IMR-90 (cell line): Measurements from ENCODE around the gene DYNC2H1. TPM values are rescaled to one million over a fixed set of nuclear protein-coding genes. Genes with fewer than 3 reads are reported as not detected.

Experiments used
- ATAC-seq: fragments of 200-7000 bp; cut with Tn5 transposase; 2 replicates; pipeline ENCODE4 v1.9.1; 2020; ENCODE audit warnings: low read depth, mild to moderate bottlenecking, moderate library complexity
- BruUV-seq: library from RNA; stranded (reverse); fragments of 400-500 nt; replicated peaks from 2 replicates; lab custom pipeline; 2021; lab: Mats Ljungman, UMichigan
- CTCF ChIA-PET: fragments of 300-600 bp; formaldehyde crosslinking; extraction: SDS; loops from one replicate; lab custom pipeline; 2021; ENCODE audit warnings: antibody characterized with exemption; lab: Yijun Ruan, JAX
- POLR2A ChIA-PET: fragments of 300-600 bp; sonication (Branson Sonifier 250); formaldehyde crosslinking; loops from one replicate; lab custom pipeline; 2022; ENCODE audit warnings: antibody characterized with exemption; ENCODE audit not compliant: unreplicated experiment; lab: Charles Lee
- DNase-seq: peaks from one replicate; pipeline ENCODE4 v3.0.0; 2013
- H2AFZ ChIP-seq: replicated peaks from 2 replicates; pipeline ENCODE3; 2013; ENCODE audit warnings: low read length, mild to moderate bottlenecking; ENCODE audit not compliant: poor library complexity
- H2AK5ac ChIP-seq: 2 replicates; pipeline ENCODE4 v1.6.1; 2013; ENCODE audit warnings: low read depth, low read length, inconsistent platforms
- H2AK9ac ChIP-seq: replicated peaks from 2 replicates; pipeline ENCODE3; 2013; ENCODE audit warnings: mild to moderate bottlenecking, low read depth, low read length, moderate library complexity; ENCODE audit not compliant: poor library complexity
- H2BK120ac ChIP-seq: 2 replicates; pipeline ENCODE4 v1.6.1; 2013; ENCODE audit warnings: low read depth, low read length, inconsistent platforms
- H2BK15ac ChIP-seq: 3 replicates; pipeline ENCODE4 v1.6.1; 2013; ENCODE audit warnings: low read depth, low read length, inconsistent platforms
- H2BK20ac ChIP-seq: 2 replicates; pipeline ENCODE4 v1.6.1; 2013; ENCODE audit warnings: low read depth, mild to moderate bottlenecking, inconsistent platforms, low read length, moderate library complexity
- H2BK5ac ChIP-seq: 2 replicates; pipeline ENCODE4 v1.6.1; 2013; ENCODE audit warnings: mild to moderate bottlenecking, low read depth, low read length, inconsistent platforms; ENCODE audit not compliant: poor library complexity, severe bottlenecking
- H3K14ac ChIP-seq: replicated peaks from 2 replicates; pipeline ENCODE4 v1.6.1; 2013; ENCODE audit warnings: low read depth, low read length, inconsistent platforms
- H3K18ac ChIP-seq: 2 replicates; pipeline ENCODE4 v1.6.1; 2013; ENCODE audit warnings: low read depth, low read length, control low read depth
- H3K23ac ChIP-seq: 2 replicates; pipeline ENCODE4 v1.6.1; 2013; ENCODE audit warnings: low read depth, low read length, inconsistent platforms
- H3K27ac ChIP-seq: 2 replicates; pipeline ENCODE4 v1.5.1; 2013; ENCODE audit warnings: mild to moderate bottlenecking, control low read depth, low read length; ENCODE audit not compliant: insufficient read depth
- H3K27me3 ChIP-seq: 2 replicates; pipeline ENCODE4 v1.6.1; 2013; ENCODE audit warnings: low read length; ENCODE audit not compliant: control insufficient read depth, insufficient read depth
- H3K36me3 ChIP-seq: 2 replicates; pipeline ENCODE4 v1.6.1; 2013; ENCODE audit warnings: low read length, mixed read lengths; ENCODE audit not compliant: control insufficient read depth, insufficient read depth
- H3K4ac ChIP-seq: 2 replicates; pipeline ENCODE4 v1.6.1; 2013; ENCODE audit warnings: low read depth, low read length, inconsistent platforms
- H3K4me1 ChIP-seq: 2 replicates; pipeline ENCODE4 v1.6.1; 2013; ENCODE audit warnings: low read length, mixed read lengths; ENCODE audit not compliant: control insufficient read depth, insufficient read depth
- H3K4me2 ChIP-seq: 2 replicates; pipeline ENCODE4 v1.6.1; 2013; ENCODE audit warnings: low read depth, mild to moderate bottlenecking, control low read depth, low read length, moderate library complexity
- H3K4me3 ChIP-seq: 2 replicates; pipeline ENCODE4 v1.5.1; 2013; ENCODE audit warnings: low read depth, mild to moderate bottlenecking, control low read depth, low read length, moderate library complexity; ENCODE audit not compliant: insufficient read depth
- H3K56ac ChIP-seq: 2 replicates; pipeline ENCODE4 v1.6.1; 2013; ENCODE audit warnings: low read length, inconsistent platforms; ENCODE audit not compliant: insufficient read depth; ENCODE audit errors: extremely low read depth
- H3K79me1 ChIP-seq, 2 experiments: 2 replicates each; pipeline ENCODE4 v1.6.1; 2013; ENCODE audit warnings: low read length in 2 of 2, inconsistent platforms in 1 of 2, low read depth in 1 of 2
- H3K9ac ChIP-seq: 2 replicates; pipeline ENCODE4 v1.6.1; 2013; ENCODE audit warnings: low read depth, low read length, control low read depth
- H3K9me1 ChIP-seq: 2 replicates; pipeline ENCODE4 v1.6.1; 2013; ENCODE audit warnings: low read length, inconsistent platforms; ENCODE audit not compliant: insufficient read depth
- H3K9me3 ChIP-seq: 2 replicates; pipeline ENCODE4 v1.6.1; 2013; ENCODE audit warnings: low read length; ENCODE audit not compliant: control insufficient read depth, insufficient read depth
- H4K20me1 ChIP-seq: 2 replicates; pipeline ENCODE4 v1.6.1; 2013; ENCODE audit warnings: low read length, inconsistent platforms; ENCODE audit not compliant: insufficient read depth
- H4K5ac ChIP-seq: 2 replicates; pipeline ENCODE4 v1.6.1; 2013; ENCODE audit warnings: mild to moderate bottlenecking, low read depth, low read length, control low read depth
- H4K8ac ChIP-seq, 2 experiments: 2 replicates each; pipeline ENCODE4 v1.6.1; 2013; ENCODE audit warnings: low read depth in 2 of 2, low read length in 2 of 2, control low read depth in 1 of 2, inconsistent platforms in 1 of 2
- H4K91ac ChIP-seq: 2 replicates; pipeline ENCODE4 v1.6.1; 2013; ENCODE audit warnings: low read depth, low read length, inconsistent platforms; ENCODE audit not compliant: insufficient read depth
- BHLHE40 ChIP-seq: fragments of 150-350 bp; IDR thresholded peaks from 2 replicates; pipeline ENCODE4 v1.6.1; 2016; ENCODE audit warnings: mild to moderate bottlenecking, low read depth, low read length
- CEBPB ChIP-seq: IDR thresholded peaks from 2 replicates; pipeline ENCODE4 v1.6.1; 2012; ENCODE audit warnings: low read depth, low read length, improper control_type of control experiment
- CHD1 ChIP-seq: IDR thresholded peaks from 2 replicates; pipeline ENCODE4 v1.6.1; 2012; ENCODE audit warnings: low read depth, low read length, improper control_type of control experiment
- CTCF ChIP-seq: conservative IDR thresholded peaks from 2 replicates; pipeline ENCODE4 v1.5.1; 2012; ENCODE audit warnings: mild to moderate bottlenecking, low read depth, low read length, improper control_type of control experiment
- ELK1 ChIP-seq: fragments of 150-350 bp; IDR thresholded peaks from 2 replicates; pipeline ENCODE4 v1.6.1; 2016; ENCODE audit warnings: low read depth, mild to moderate bottlenecking, low read length, moderate library complexity, borderline replicate concordance
- FOS ChIP-seq: fragments of 150-350 bp; IDR thresholded peaks from 2 replicates; pipeline ENCODE4 v1.6.1; 2016; ENCODE audit warnings: low read depth, low read length
- MAFK ChIP-seq: IDR thresholded peaks from 2 replicates; pipeline ENCODE4 v1.6.1; 2012; ENCODE audit warnings: low read depth, low read length, improper control_type of control experiment
- MAZ ChIP-seq: IDR thresholded peaks from 2 replicates; pipeline ENCODE4 v1.6.1; 2012; ENCODE audit warnings: low read depth, mild to moderate bottlenecking, low read length, improper control_type of control experiment, moderate library complexity, borderline replicate concordance
- MXI1 ChIP-seq: IDR thresholded peaks from 2 replicates; pipeline ENCODE4 v1.6.1; 2012; ENCODE audit warnings: low read depth, mild to moderate bottlenecking, low read length, moderate library complexity, borderline replicate concordance
- NFE2L2 ChIP-seq: fragments of 150-350 bp; IDR thresholded peaks from 2 replicates; pipeline ENCODE4 v1.6.1; 2016; ENCODE audit warnings: low read depth, mild to moderate bottlenecking, low read length
- POLR2A ChIP-seq: IDR thresholded peaks from 2 replicates; pipeline ENCODE4 v1.6.1; 2012; ENCODE audit warnings: mild to moderate bottlenecking, low read depth, low read length
- RAD21 ChIP-seq: IDR thresholded peaks from 2 replicates; pipeline ENCODE4 v1.6.1; 2012; ENCODE audit warnings: low read length, improper control_type of control experiment
- RCOR1 ChIP-seq: IDR thresholded peaks from 2 replicates; pipeline ENCODE4 v1.6.1; 2012; ENCODE audit warnings: mild to moderate bottlenecking, low read length, improper control_type of control experiment; ENCODE audit not compliant: insufficient replicate concordance
- RFX5 ChIP-seq: IDR thresholded peaks from 2 replicates; pipeline ENCODE4 v1.8.0; 2012; ENCODE audit warnings: low read depth, mild to moderate bottlenecking, low read length, moderate library complexity
- SMC3 ChIP-seq: fragments of 150-350 bp; IDR thresholded peaks from 2 replicates; pipeline ENCODE4 v1.6.1; 2016; ENCODE audit warnings: low read depth, mild to moderate bottlenecking, antibody characterized with exemption, low read length, moderate library complexity
- WGBS, 2 experiments: methylation state at CpG; one replicate each; pipeline versions ENCODE4 v1.1.5 to v1.1.7; 2013; ENCODE audit warnings: missing lambda C conversion rate in 2 of 2; ENCODE audit not compliant: insufficient read length in 1 of 2; ENCODE audit errors: extremely low coverage in 2 of 2; 5-methylcytosine and 5-hydroxymethylcytosine counted together
- dilution Hi-C: fragments of 300-500 bp; cut with HindIII; formaldehyde crosslinking; loops from one replicate; pipeline ENCODE4 v1.14.3; 2018; ENCODE audit warnings: low sequenced_read_pairs; ENCODE audit not compliant: unreplicated experiment
- in situ Hi-C: fragments of 300-500 bp; cut with MboI; formaldehyde crosslinking; loops from 3 replicates; pipeline ENCODE4 v1.14.3; 2019; ENCODE audit warnings: low sequenced_read_pairs, inconsistent platforms, mixed read lengths
- intact Hi-C: fragments of 100-400 bp; cut with micrococcal nuclease; formaldehyde crosslinking; loops from 2 replicates; pipeline ENCODE4 v1.10.0; 2022
- polyA plus RNA-seq, 3 experiments: library from polyadenylated mRNA; depleted of rRNA; stranded (reverse); fragments of >200 nt; gene quantifications; 2 replicates each; pipeline ENCODE4 v1.2.3, GENCODE V29; 2012; ENCODE audit warnings: low replicate concordance in 1 of 3
- total RNA-seq: library from RNA; depleted of rRNA; stranded (reverse); fragments of >200 nt; gene quantifications from 2 replicates; pipeline ENCODE4 v1.2.3, GENCODE V29; 2012

The DYNC2H1 gene
- total and polyA plus RNA-seq, 2 of the 4 experiments (the other 2 are of a cell fraction) = 5.7 to 21.0 TPM

GRCh38 chr11:103433386-103434072 lies 324.3 kb downstream of the DYNC2H1 start:
- no peak overlapping the region for H2AFZ ChIP-seq
- H2AK9ac ChIP-seq = no peak overlapping the region
- H4K20me1 ChIP-seq = no peaks in the 10 kb centered on the region
- H4K5ac ChIP-seq = peak overlapping the region; percentile 14; the same call in 1 of the 2 replicates
- no TSS peak for BruUV-seq
- ChIA-PET CTCF (no interaction called here), POLR2A (no interaction called here)
- no peaks in the 10 kb centered on the region for H3K79me1 ChIP-seq
- peak overlapping the region; percentile 36; the same call in 1 of the 2 replicates for H3K18ac ChIP-seq
- H2BK120ac ChIP-seq = peak overlapping the region; percentile 75
- H4K8ac ChIP-seq = peak overlapping the region; percentile 51 to 68; a peak in 3 of 4 replicates
- peak overlapping the region; percentile 81 for H2BK20ac ChIP-seq
- in situ Hi-C loops = no loop called here
- no peaks in the 10 kb centered on the region for H3K9me3 ChIP-seq
- H2BK15ac ChIP-seq = peak overlapping the region; percentile 16; the same call in 2 of the 3 replicates
- peak overlapping the region; percentile 63 for H3K56ac ChIP-seq
- peak overlapping the region; percentile 3; the same call in 1 of the 2 replicates for H3K4ac ChIP-seq
- H3K27me3 ChIP-seq = no peaks in the 10 kb centered on the region
- no peak overlapping the region for H2AK5ac ChIP-seq
- DNase-seq (peak; percentile 94), ATAC-seq (peak; percentile 96)
- peak overlapping the region; percentile 53 for H3K14ac ChIP-seq
- peak overlapping the region; percentile 58; the same call in 1 of the 2 replicates for H3K4me2 ChIP-seq
- dilution Hi-C loops = no loop called here
- H3K4me1 ChIP-seq = peaks cover 10% of the 10 kb centered on the region
- peak overlapping the region; percentile 63; the same call in 1 of the 2 replicates for H3K23ac ChIP-seq
- WGBS, 2 experiments = no CpG with 5 or more reads among the region's 6 CpGs
- intact Hi-C loops = no loop called here
- no peak overlapping the region for H3K4me3 ChIP-seq
- H3K9me1 ChIP-seq = 0 out of 2 replicates have a peak, but pooled peaks cover 2% of the 10 kb centered on the region
- no peaks in the 10 kb centered on the region for H3K36me3 ChIP-seq
- H2BK5ac ChIP-seq = peak overlapping the region; percentile 78
- no peak overlapping the region; the same call in 1 of the 2 replicates for H3K27ac ChIP-seq
- H4K91ac ChIP-seq = peak overlapping the region; percentile 63; the same call in 1 of the 2 replicates
- H3K9ac ChIP-seq = no peak overlapping the region
- no peak for TF ChIP-seq ELK1
- TF ChIP-seq CTCF = no peak
- TF ChIP-seq POLR2A = no peak
- 0 out of 2 replicates have a peak, but pooled peaks have one; percentile 32 for TF ChIP-seq MXI1
- TF ChIP-seq RAD21 = no peak
- peak; percentile 73 for TF ChIP-seq FOS
- no peak for TF ChIP-seq RFX5
- no peak for TF ChIP-seq CHD1
- TF ChIP-seq MAFK = 0 out of 2 replicates have a peak, but pooled peaks have one; percentile 9
- no peak for TF ChIP-seq NFE2L2
- 0 out of 2 replicates have a peak, but pooled peaks have one; percentile 22 for TF ChIP-seq CEBPB
- TF ChIP-seq BHLHE40 = peak; percentile 87
- no peak for TF ChIP-seq RCOR1
- 0 out of 2 replicates have a peak, but pooled peaks have one; percentile 9 for TF ChIP-seq SMC3
- no peak for TF ChIP-seq MAZ
